Lung (tissue), 12 donors: ENCODE data around the gene CALHM5. TPM values are rescaled to one million over a fixed set of nuclear protein-coding genes. Genes with fewer than 3 reads are reported as not detected.
A peak's percentile ranks its signal among the peaks of the same experiment; 100 is the strongest.

Experiments used
- ATAC-seq: fragments of 200-7000 bp; cut with Tn5 transposase; one replicate; pipeline ENCODE4 v1.9.1; 2020; ENCODE audit warnings: moderate number of reproducible peaks; ENCODE audit not compliant: insufficient read depth, low FRiP score
- DNase-seq, 3 donors: peaks; one replicate each; pipeline ENCODE4 v3.0.0-alpha.2; 2013 to 2017
- H3K27ac ChIP-seq, 2 donors: one replicate each; pipeline ENCODE4 v1.5.1; 2013; ENCODE audit warnings: mild to moderate bottlenecking in 2 of 2, moderate library complexity in 2 of 2, control low read depth in 1 of 2, inconsistent platforms in 1 of 2, low read depth in 1 of 2, low read length in 1 of 2
- H3K27me3 ChIP-seq, 3 donors: one replicate each; pipeline ENCODE4 v1.5.1; 2013; ENCODE audit warnings: low read length in 2 of 3; ENCODE audit not compliant: control insufficient read depth in 3 of 3, insufficient read depth in 3 of 3
- H3K36me3 ChIP-seq, 4 donors: one replicate each; pipeline ENCODE4 v1.5.1; 2013; ENCODE audit warnings: low read length in 4 of 4, mild to moderate bottlenecking in 1 of 4, moderate library complexity in 1 of 4; ENCODE audit not compliant: control insufficient read depth in 4 of 4, insufficient read depth in 4 of 4
- H3K4me1 ChIP-seq, 5 donors: one replicate each; pipeline ENCODE4 v1.5.1; 2013; ENCODE audit warnings: low read length in 5 of 5, mild to moderate bottlenecking in 2 of 5, moderate library complexity in 1 of 5; ENCODE audit not compliant: control insufficient read depth in 5 of 5, insufficient read depth in 5 of 5
- H3K4me3 ChIP-seq: one replicate; pipeline ENCODE4 v1.5.1; 2013; ENCODE audit warnings: mild to moderate bottlenecking, control low read depth, moderate library complexity
- H3K9ac ChIP-seq, 2 donors: one replicate each; pipeline ENCODE4 v1.5.1; 2013; ENCODE audit warnings: low read length in 2 of 2, control low read depth in 1 of 2; ENCODE audit not compliant: insufficient read depth in 1 of 2
- H3K9me3 ChIP-seq, 4 donors: one replicate each; pipeline ENCODE4 v1.5.1; 2013; ENCODE audit warnings: low read length in 3 of 4, mild to moderate bottlenecking in 1 of 4, moderate library complexity in 1 of 4; ENCODE audit not compliant: control insufficient read depth in 4 of 4, insufficient read depth in 3 of 4
- CTCF ChIP-seq: IDR thresholded peaks from 2 replicates; pipeline ENCODE4 v1.5.1; 2012; ENCODE audit warnings: mild to moderate bottlenecking; ENCODE audit errors: control extremely low read depth, extremely low read depth
- WGBS, 2 donors: extraction: QIAGEN DNeasy Blood & Tissue Kit; methylation state at CpG; one replicate each; pipeline ENCODE4 v1.1.7; 2013; 5-methylcytosine and 5-hydroxymethylcytosine counted together
- polyA plus RNA-seq, 2 donors: library from polyadenylated mRNA; stranded (reverse); fragments of 200-250 nt; gene quantifications; one replicate each; pipeline ENCODE4 v1.2.1, GENCODE V29; 2013
- total RNA-seq, 2 donors: library from RNA; depleted of rRNA in 1 of 2; stranded (reverse); fragments of >200 nt in 1 of 2; gene quantifications; one replicate each; pipeline ENCODE4 v1.2.1, GENCODE V29; 2014 to 2021
- donor health status: control.
- donor health status: control.
- donor health status: Bipolar disorder and iron deficiency.
- donor health status: healthy.
- donor health status: DM: yes; HTN: yes; CAD: no.

Gene CALHM5
- total and polyA plus RNA-seq, 4 donors, result 0.41 to 3.0 (median 1.0) TPM

- no peak for TF ChIP-seq CTCF
- Histone ChIP-seq H3K9ac (no peak overlapping the region), H3K4me1 (peaks cover 0 to 22% (median 5%) of the 10 kb centered on the region in 5 donors), H3K27me3 (no peaks in the 10 kb centered on the region), H3K36me3 (no peaks in the 10 kb centered on the region), H3K4me3 (no peak overlapping the region), H3K27ac (no peak overlapping the region), H3K9me3 (no peaks in the 10 kb centered on the region)
- WGBS, 2 donors, result 54 to 66% methylated on average over 1 of the region's 1 CpG
- ATAC-seq (no peak), DNase-seq (peak in 2 of 3 donors; percentile 52 to 55)
Measured at GRCh38 chr6:116471531-116471930, 39.9 kb upstream of the CALHM5 start.

- peaks cover 0 to 15% (median 5%) of the 10 kb centered on the region in 5 donors for H3K4me1 ChIP-seq
- WGBS, 2 donors, result 94% methylated on average over 3 of the region's 3 CpGs
- TF ChIP-seq CTCF, result no peak
- no peaks in the 10 kb centered on the region for H3K27me3 ChIP-seq
- DNase-seq (no peak), ATAC-seq (no peak)
- no peaks in the 10 kb centered on the region for H3K9me3 ChIP-seq
- H3K36me3 ChIP-seq, result no peaks in the 10 kb centered on the region
- no peak overlapping the region for H3K4me3 ChIP-seq
- no peak overlapping the region for H3K27ac ChIP-seq
- no peak overlapping the region for H3K9ac ChIP-seq
Measured at GRCh38 chr6:116472706-116473105, 38.7 kb upstream of the CALHM5 start.

- Histone ChIP-seq H3K9me3 (no peaks in the 10 kb centered on the region), H3K27me3 (no peaks in the 10 kb centered on the region), H3K4me1 (peaks cover 0 to 15% (median 5%) of the 10 kb centered on the region in 5 donors), H3K4me3 (no peak overlapping the region), H3K36me3 (no peaks in the 10 kb centered on the region), H3K27ac (no peak overlapping the region), H3K9ac (no peak overlapping the region)
- TF ChIP-seq CTCF, result no peak
- 4 to 20% methylated on average over 1 of the region's 1 CpG for WGBS, 2 donors
- DNase-seq (no peak), ATAC-seq (no peak)
Measured at GRCh38 chr6:116475141-116475540, 36.3 kb upstream of the CALHM5 start.
